SHP77 (cell line): Measurements from ENCODE around the gene UTP14A.

Experiments used
- DNase-seq, 2 experiments: peaks; one replicate each; lab custom pipeline; 2025; lab: John Stamatoyannopoulos, UW

The UTP14A gene

DNA sequence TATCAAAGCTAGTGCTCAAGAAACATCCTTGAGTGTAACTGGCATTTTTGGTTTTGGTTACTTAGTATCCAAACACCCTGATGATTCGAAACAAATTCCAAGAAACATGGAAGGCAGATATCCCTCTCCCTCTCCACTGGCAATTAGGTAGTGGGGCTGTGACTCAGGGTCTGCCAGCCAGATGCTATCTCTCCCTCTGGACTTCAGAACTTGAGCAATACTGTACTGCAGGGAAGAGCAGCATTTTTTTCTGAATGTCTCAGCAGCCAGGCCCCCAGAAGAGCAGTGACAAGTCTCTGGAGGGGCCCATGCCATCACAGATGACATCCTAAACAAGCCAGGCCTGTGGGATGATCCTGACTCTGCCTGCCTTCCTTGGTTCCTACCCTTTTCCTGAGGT is 39.2 kb downstream of the UTP14A start:
- DNase-seq, result no peak

DNA sequence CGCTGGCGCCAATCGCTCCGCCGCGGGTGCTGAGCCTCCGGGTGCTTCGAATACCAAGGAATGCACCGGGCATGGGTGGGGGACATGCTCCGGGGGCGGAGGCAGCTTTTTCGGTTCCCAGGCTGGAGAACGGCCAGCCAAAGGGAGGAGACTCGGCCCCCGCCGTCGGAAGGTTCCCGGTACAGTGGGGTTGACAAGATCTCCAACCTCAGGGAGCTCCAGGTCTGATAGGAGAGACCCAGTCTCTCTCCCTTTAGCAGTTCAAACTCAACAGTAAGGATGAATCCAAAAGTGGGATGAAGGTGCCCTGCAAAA is 47.3 kb downstream of the UTP14A start:
- no peak for DNase-seq

- DNase-seq, result no peak
Measured at GRCh38 chrX:129953881-129954280, 47.9 kb downstream of the UTP14A start.

- no peak for DNase-seq
Measured at GRCh38 chrX:129954804-129955203, 48.8 kb downstream of the UTP14A start.

- no peak for DNase-seq
Measured at GRCh38 chrX:129955682-129956081, 49.7 kb downstream of the UTP14A start.

DNA sequence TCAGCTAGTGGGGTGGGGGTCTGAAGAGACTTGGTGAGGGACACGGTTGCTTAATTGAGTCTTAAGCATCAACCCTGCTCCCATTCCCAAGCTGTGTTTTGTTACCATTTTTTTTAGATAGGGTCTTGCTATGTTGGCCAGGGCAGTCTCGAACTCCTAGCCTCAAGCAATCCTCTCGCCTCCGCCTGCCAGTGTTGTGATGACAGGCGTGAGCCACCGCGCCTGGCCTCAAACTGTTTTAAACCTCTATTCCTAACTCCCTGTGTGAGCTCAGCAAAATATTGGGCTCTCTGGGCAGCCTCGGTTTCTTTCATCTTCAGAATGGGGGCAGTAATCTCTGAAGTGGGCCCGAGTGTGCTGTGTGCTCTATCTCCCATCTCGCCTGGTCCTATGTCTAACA is 50.2 kb downstream of the UTP14A start:
- DNase-seq, result no peak

GRCh38 chrX:129956765-129957164 is 50.8 kb downstream of the UTP14A start:
- DNase-seq, result no peak

DNA sequence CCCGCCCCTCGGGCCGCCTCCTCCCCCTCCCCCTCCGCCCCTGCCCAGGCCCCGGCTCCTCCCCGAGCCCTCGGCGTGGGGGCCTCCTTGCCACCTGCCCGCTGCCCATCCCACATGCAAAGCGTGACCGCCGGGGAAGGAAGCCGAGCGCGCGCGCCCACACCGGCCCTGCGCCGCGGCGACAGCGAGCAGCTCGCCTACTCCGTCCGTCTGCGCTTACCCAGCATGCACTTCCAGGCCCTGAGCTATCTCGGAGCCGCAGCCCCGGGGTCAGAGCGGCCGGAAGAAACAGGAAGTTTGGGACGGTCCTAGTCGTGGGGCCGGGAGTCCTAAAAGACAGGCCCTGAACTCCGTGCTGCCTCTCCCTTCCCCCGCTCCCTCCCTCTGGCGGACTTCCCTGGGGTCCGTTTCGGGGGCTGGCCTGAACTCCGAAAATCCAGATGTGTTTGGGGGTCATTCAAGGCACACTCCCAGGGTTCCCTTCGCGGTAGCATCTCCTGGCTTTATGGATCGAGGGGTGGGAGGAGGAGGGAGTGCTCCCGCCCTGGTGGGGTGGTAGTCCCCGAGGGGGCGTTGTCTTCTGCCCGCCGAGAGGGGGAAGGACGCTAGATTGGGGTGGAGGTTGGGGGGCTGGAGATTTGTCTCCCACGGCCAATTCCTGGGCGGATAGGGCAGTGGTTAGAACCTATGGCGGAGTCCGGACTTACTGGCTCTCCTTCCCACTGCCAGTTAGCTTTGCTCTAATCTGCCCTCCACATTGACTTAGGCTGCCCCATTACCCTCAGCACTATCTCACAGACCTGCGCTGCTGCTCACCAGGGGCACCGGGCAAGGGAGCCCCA is 51.5 kb downstream of the UTP14A start:
- DNase-seq, result peak; percentile 20 to 63

GRCh38 chrX:129958083-129958465 is 52.1 kb downstream of the UTP14A start:
- no peak for DNase-seq

DNA sequence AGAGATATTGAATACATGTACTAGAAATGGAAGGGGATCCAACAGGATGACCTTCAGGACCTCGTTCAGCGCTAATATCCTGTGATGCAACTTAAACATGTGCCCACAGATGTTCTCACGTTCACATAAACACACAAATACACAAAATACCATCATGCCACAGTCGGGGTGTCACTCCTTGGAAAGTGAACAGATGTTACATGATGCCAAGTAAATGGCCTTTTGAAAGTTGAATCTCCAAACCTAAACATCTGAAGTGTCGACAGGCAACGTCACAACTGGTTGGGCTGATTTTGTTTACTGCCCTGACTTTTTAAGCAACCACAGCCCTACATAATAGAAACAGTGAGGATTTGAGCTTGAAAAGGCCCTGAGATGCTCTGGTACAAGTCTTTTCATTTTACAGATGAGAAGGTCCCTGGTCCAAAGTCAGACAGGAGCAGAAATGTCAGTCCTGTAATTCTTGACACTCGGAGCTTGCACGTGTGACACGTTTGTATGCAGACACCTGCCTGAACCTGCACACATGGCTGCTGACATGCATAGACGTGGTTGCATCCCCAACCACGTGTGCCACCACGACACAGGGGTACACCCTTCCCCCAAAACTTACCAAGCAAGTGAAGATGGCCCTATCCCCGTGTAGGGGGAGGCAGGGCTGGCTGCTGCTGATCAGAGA is 53.0 kb downstream of the UTP14A start:
- no peak for DNase-seq

DNA sequence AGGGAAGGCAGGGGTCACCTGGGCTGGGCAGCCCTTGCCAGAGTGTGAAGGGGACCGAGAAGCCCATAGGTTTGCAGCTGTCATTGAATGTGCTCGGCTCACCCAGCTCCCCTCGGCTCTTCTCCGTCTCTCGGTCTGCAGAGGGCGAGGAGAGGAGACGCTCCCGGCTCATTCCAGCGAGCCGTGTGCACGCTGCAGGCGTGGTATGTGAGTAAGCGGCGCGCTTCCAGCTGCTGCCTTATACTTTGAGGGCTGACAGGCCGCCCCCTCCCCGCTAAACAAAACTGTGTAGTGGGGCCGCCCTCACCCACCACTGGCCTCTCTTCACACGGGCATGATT is 53.5 kb downstream of the UTP14A start:
- DNase-seq, result no peak

- DNase-seq, result peak; percentile 29 to 37
Measured at GRCh38 chrX:129961180-129962083, 55.5 kb downstream of the UTP14A start.

DNA sequence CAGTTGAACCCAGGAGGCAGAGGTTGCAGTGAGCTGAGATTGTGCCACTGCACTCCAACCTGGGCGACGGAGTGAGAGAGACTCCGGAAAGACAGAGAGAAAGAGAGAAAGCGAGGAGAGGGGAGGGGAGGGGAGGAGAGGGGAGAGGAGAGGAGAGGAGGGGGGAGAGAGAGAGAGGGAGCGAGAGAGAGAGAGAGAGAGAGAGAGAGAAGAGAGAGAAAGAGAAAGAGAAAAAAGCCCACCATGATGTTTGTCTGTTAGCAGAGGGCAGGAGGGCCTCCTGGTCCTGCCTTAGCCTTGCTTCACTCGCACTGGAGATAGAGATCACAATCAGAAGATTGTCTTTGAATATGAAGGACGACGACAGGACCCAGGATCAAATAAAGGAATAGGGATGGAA is 57.8 kb downstream of the UTP14A start:
- DNase-seq, result no peak

DNA sequence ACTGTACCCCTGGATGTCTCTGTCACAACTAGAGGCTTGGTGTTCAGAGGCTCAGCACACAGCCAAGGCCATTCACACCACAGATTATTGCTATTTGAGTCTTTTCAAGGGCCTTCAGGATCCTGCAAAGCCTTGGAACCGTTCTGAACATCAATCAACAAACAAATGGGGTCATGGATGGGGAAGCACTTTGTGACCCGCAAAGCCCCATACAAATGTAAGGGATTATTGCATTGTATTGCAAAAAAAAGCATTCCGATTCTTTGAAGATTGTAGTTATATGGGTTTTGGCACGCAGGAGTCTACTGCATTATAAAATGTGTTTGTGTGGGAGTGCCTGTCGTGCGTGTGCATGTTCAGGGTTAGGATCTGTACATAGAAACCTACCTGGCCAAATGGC is 59.2 kb downstream of the UTP14A start:
- no peak for DNase-seq

DNA sequence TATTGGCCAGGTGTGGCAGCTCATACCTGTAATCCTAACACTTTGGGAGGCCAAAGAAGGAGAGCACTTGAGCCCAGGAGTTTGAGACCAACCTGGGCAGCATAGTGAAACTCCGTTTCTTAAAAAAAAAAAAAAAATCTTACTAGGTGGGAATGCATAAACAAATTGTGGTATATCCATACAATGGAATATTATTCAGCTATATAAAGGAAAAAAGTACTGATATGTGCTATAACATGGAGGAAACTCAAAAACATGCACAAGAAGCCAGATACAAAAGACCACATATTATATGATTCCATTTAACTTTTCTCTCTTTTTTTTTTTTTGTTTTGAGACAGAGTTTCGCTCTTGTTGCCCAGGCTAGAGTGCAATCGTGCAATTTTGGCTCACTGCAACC is 63.0 kb downstream of the UTP14A start:
- DNase-seq, result no peak

GRCh38 chrX:129976441-129976840 is 70.5 kb downstream of the UTP14A start:
- no peak for DNase-seq
